GM18868 (cell line): ENCODE measurements around the gene ITPKB.
A peak's percentile ranks its signal among the peaks of the same experiment; 100 is the strongest.

Experiments
- ATAC-seq: cut with Tn5 transposase; IDR thresholded peaks from one replicate; pipeline ENCODE4 v1.9.1; 2021; ENCODE audit warnings: mild to moderate bottlenecking, moderate library complexity; ENCODE audit not compliant: unreplicated experiment

ITPKB gene

GRCh38 chr1:226708967-226709396 is 30.1 kb downstream of the ITPKB start:
- ATAC-seq = no peak

GRCh38 chr1:226708342-226708780 is 30.7 kb downstream of the ITPKB start:
- no peak for ATAC-seq

GRCh38 chr1:226706684-226707083 is 32.4 kb downstream of the ITPKB start:
- ATAC-seq = no peak

GRCh38 chr1:226704169-226704937 is 34.7 kb downstream of the ITPKB start:
- ATAC-seq = no peak

- peak; percentile 71 for ATAC-seq
These were observed 35.9 kb downstream of the ITPKB start for GRCh38 chr1:226702957-226703831.

- ATAC-seq = no peak
These were observed 36.6 kb downstream of the ITPKB start for GRCh38 chr1:226702318-226702956.

- ATAC-seq = peak; percentile 22
These were observed 38.2 kb downstream of the ITPKB start for GRCh38 chr1:226700861-226701260.

- no peak for ATAC-seq
These were observed 39.9 kb downstream of the ITPKB start for GRCh38 chr1:226699166-226699565.

- ATAC-seq = no peak
These were observed 40.4 kb downstream of the ITPKB start for GRCh38 chr1:226698659-226699058.

- peak; percentile 4 for ATAC-seq
These were observed 41.0 kb downstream of the ITPKB start for GRCh38 chr1:226697929-226698544.

GRCh38 chr1:226697151-226697928 is 41.7 kb downstream of the ITPKB start:
- peak; percentile 68 for ATAC-seq

GRCh38 chr1:226696547-226696946 is 42.5 kb downstream of the ITPKB start:
- no peak for ATAC-seq

GRCh38 chr1:226695335-226695900 is 43.7 kb downstream of the ITPKB start:
- no peak for ATAC-seq

GRCh38 chr1:226692823-226693222 is 46.3 kb downstream of the ITPKB start:
- no peak for ATAC-seq

GRCh38 chr1:226692051-226692792 is 46.9 kb downstream of the ITPKB start:
- no peak for ATAC-seq

- ATAC-seq = peak; percentile 71
These were observed 47.8 kb downstream of the ITPKB start for GRCh38 chr1:226691247-226691646.

GRCh38 chr1:226690460-226690982 is 48.6 kb downstream of the ITPKB start:
- no peak for ATAC-seq

- no peak for ATAC-seq
These were observed 50.3 kb downstream of the ITPKB start for GRCh38 chr1:226688808-226689207.
